Endodermal cell (in vitro differentiated cells): Measurements from ENCODE around the gene DROSHA. TPM values are rescaled to one million over a fixed set of nuclear protein-coding genes. Genes with fewer than 3 reads are reported as not detected.

Experiments used
- DNase-seq: peaks from one replicate; pipeline ENCODE4 v3.0.0-alpha.2; 2017
- H3K27ac ChIP-seq: 2 replicates; pipeline ENCODE4 v1.5.1; 2013; ENCODE audit warnings: mild to moderate bottlenecking, low read depth, low read length, moderate library complexity
- H3K27me3 ChIP-seq: 2 replicates; pipeline ENCODE4 v1.6.1; 2013; ENCODE audit warnings: mild to moderate bottlenecking, low read length, moderate library complexity; ENCODE audit not compliant: insufficient read depth, control insufficient read depth, poor library complexity, severe bottlenecking
- H3K36me3 ChIP-seq: 2 replicates; pipeline ENCODE4 v1.7.0; 2013; ENCODE audit warnings: mild to moderate bottlenecking, low read length, moderate library complexity; ENCODE audit not compliant: control insufficient read depth, insufficient read depth
- H3K4me1 ChIP-seq: one replicate; pipeline ENCODE4 v1.7.0; 2013; ENCODE audit warnings: low read length; ENCODE audit not compliant: control insufficient read depth, insufficient read depth
- H3K4me3 ChIP-seq: 2 replicates; pipeline ENCODE4 v1.5.1; 2013; ENCODE audit warnings: mild to moderate bottlenecking, low read length, moderate library complexity
- H3K9ac ChIP-seq: 2 replicates; pipeline ENCODE4 v1.6.1; 2013; ENCODE audit warnings: mild to moderate bottlenecking, low read length, moderate library complexity; ENCODE audit not compliant: poor library complexity, severe bottlenecking; ENCODE audit errors: extremely low read depth
- H3K9me3 ChIP-seq: 2 replicates; pipeline ENCODE4 v1.6.1; 2013; ENCODE audit warnings: mild to moderate bottlenecking, low read length, moderate library complexity; ENCODE audit not compliant: control insufficient read depth
- H3K27ac Mint-ChIP-seq: 2 replicates; pipeline ENCODE4 v1.8.0; 2020; ENCODE audit warnings: mixed read lengths
- H3K27me3 Mint-ChIP-seq: 2 replicates; pipeline ENCODE4 v1.8.0; 2021; ENCODE audit warnings: mild to moderate bottlenecking, mixed read lengths; ENCODE audit not compliant: insufficient read depth
- H3K36me3 Mint-ChIP-seq: 2 replicates; pipeline ENCODE4 v1.8.0; 2020; ENCODE audit warnings: low read depth, mixed read lengths
- H3K4me1 Mint-ChIP-seq: 2 replicates; pipeline ENCODE4 v1.8.0; 2020; ENCODE audit warnings: mixed read lengths
- H3K4me3 Mint-ChIP-seq: 2 replicates; pipeline ENCODE4 v1.8.0; 2020; ENCODE audit warnings: mild to moderate bottlenecking, moderate library complexity, mixed read lengths
- H3K9me3 Mint-ChIP-seq: 2 replicates; pipeline ENCODE4 v1.8.0; 2020; ENCODE audit warnings: mild to moderate bottlenecking, mixed read lengths
- CTCF ChIP-seq: fragments of 200-600 bp; sonication (generic); conservative IDR thresholded peaks from 2 replicates; pipeline ENCODE4 v1.5.0; 2021; ENCODE audit warnings: antibody characterized with exemption, mild to moderate bottlenecking
- WGBS, 2 experiments: methylation state at CpG; one replicate each; pipeline versions ENCODE4 v1.1.5 to v1.1.7; 2013; ENCODE audit warnings: missing lambda C conversion rate in 2 of 2, mixed read lengths in 1 of 2; ENCODE audit not compliant: insufficient coverage in 1 of 2, insufficient read length in 1 of 2; 5-methylcytosine and 5-hydroxymethylcytosine counted together
- total RNA-seq, 2 donors: library from RNA; stranded (reverse); fragmentation: NEBNext Ultra II Directional in 1 of 2; extraction: Animal tissue kit (Norgen Biotek cat#: 25700) in 1 of 2; gene quantifications; 2 replicates in 1 of 2; 3 replicates in 1 of 2; pipeline ENCODE4 v1.2.1, GENCODE V29; 2021

DROSHA gene
- total RNA-seq, 2 donors from 2014 or later = 116 to 132 TPM

GRCh38 chr5:31355337-31355736 is 176.6 kb downstream of the DROSHA start:
- H3K9ac ChIP-seq = no peak overlapping the region
- peaks cover 6% of the 10 kb centered on the region for H3K4me1 ChIP-seq
- peaks cover 15% of the 10 kb centered on the region for H3K4me1 Mint-ChIP-seq
- TF ChIP-seq CTCF = no peak
- no peak overlapping the region for H3K4me3 ChIP-seq
- peaks cover 10% of the 10 kb centered on the region for H3K9me3 ChIP-seq
- H3K36me3 ChIP-seq = no peaks in the 10 kb centered on the region
- WGBS, 2 experiments = 96 to 100% methylated on average over 1 to 3 of the region's 3 CpGs
- H3K27ac ChIP-seq = no peak overlapping the region
- peaks cover 6% of the 10 kb centered on the region for H3K9me3 Mint-ChIP-seq
- no peaks in the 10 kb centered on the region for H3K27me3 Mint-ChIP-seq
- no peak overlapping the region for H3K4me3 Mint-ChIP-seq
- no peaks in the 10 kb centered on the region for H3K36me3 Mint-ChIP-seq
- no peak for DNase-seq
- H3K27me3 ChIP-seq = no peaks in the 10 kb centered on the region
- no peak overlapping the region for H3K27ac Mint-ChIP-seq

Other genes with a start within 250 kb of the DROSHA start
- gene C5orf22, start 208 bp upstream of the DROSHA start, total RNA-seq = 10 to 100 TPM; 44.2 to 52.7 TPM
- gene PDZD2, start 107.0 kb upstream of the DROSHA start, total RNA-seq = 10 to 100 TPM in 1 of 2 donors, 1 to 10 TPM in 1; 6.6 to 14.6 TPM